LNCAP (cell line): ENCODE results near the gene RNF11.

ENCODE experiments used
- TF ChIP-seq, protein P1 (sequence below): fragments of 450-650 bp; IDR thresholded peaks from 2 replicates; pipeline ENCODE4 v1.5.1; 2017; ENCODE audit warnings: mild to moderate bottlenecking

RNF11 gene

DNA sequence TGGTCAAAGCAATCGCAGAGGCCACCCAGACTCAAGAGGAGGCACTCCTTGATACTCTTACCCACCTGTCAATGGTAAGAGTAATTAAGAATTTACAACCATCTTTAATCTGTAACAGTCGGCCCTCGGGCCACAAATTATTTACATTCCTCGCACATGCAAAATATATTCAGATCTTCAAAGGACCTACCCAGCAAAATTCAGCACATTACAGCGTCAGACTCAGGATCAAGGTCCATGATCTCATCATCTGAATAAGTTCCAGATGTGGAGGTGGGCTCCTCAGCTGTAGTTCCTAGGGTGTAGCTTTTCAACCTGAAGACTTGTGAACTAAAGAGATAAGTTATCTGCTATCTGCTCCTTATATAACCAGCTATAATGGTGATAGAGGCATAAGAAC is 17.1 kb upstream of the RNF11 start:
- TF ChIP-seq, protein P1, sequence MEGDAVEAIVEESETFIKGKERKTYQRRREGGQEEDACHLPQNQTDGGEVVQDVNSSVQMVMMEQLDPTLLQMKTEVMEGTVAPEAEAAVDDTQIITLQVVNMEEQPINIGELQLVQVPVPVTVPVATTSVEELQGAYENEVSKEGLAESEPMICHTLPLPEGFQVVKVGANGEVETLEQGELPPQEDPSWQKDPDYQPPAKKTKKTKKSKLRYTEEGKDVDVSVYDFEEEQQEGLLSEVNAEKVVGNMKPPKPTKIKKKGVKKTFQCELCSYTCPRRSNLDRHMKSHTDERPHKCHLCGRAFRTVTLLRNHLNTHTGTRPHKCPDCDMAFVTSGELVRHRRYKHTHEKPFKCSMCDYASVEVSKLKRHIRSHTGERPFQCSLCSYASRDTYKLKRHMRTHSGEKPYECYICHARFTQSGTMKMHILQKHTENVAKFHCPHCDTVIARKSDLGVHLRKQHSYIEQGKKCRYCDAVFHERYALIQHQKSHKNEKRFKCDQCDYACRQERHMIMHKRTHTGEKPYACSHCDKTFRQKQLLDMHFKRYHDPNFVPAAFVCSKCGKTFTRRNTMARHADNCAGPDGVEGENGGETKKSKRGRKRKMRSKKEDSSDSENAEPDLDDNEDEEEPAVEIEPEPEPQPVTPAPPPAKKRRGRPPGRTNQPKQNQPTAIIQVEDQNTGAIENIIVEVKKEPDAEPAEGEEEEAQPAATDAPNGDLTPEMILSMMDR: no peak

DNA sequence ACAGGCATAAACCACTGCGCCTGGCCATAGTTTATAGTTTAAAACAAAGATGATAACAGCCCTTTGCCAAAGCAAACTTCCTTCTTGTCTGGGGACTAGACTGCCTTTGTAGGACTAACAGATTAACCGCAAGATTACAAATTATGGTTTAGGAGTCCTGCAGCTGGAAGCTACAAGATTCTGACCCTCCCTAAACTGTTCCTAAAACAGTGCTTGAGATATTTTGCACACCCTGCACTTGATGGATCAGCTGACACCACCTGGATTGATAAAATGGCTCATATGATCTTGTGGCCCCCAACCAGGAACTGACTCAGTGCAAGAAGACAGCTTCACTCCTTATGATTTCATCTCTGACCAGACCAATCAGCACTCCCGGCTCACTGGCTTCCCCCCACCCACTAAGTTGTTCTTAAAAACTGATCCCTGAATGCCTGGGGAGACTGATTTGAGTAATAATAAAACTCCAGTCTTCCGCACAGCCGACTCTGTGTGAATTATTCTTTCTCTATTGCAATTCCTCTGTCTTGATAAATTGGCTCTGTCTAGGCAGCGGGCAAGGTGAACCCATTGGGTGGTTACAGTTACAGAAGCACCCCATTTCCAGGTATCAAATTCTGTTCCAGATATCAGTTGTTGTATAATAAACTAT is 13.8 kb upstream of the RNF11 start:
- TF ChIP-seq, protein P1: no peak

DNA sequence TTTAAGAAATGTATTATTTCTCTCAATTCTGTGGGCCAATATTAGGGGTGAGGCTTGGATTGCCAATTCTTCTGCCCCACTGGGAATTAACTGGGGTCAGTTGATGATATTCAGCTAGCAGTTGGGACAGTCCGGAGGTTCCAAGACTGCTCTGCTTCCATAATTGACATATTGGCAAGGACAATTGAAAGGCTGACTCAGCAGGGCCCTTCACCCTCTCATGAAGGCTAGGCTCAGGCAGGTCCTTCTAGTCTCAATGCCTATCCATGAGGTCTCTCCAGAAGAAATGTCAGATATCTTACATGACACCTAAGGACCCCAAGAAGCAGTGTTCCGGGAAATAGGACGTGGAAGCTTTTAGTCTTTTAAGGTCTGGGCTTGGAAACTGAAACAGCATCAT is 13.3 kb upstream of the RNF11 start:
- TF ChIP-seq, protein P1: no peak

DNA sequence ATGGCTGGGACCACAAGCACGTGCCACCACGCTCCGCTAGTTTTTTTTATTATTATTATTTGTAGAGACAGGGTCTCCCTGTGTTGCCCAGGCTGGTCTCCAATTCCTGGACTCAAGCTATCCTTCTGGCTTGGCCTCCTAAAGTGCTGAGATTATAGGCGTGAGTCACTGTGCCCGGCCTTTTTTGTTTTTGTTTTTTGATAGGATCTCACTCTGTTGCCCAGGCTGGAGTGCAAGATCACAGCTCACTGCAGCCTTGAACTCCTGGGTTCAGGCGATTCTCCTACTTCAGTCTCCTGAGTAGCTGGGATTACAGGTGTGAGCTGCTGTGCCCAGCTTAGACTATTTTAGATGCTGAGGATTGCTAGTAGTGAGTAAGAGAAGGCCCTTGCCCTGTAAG is 11.8 kb upstream of the RNF11 start:
- TF ChIP-seq, protein P1: no peak

DNA sequence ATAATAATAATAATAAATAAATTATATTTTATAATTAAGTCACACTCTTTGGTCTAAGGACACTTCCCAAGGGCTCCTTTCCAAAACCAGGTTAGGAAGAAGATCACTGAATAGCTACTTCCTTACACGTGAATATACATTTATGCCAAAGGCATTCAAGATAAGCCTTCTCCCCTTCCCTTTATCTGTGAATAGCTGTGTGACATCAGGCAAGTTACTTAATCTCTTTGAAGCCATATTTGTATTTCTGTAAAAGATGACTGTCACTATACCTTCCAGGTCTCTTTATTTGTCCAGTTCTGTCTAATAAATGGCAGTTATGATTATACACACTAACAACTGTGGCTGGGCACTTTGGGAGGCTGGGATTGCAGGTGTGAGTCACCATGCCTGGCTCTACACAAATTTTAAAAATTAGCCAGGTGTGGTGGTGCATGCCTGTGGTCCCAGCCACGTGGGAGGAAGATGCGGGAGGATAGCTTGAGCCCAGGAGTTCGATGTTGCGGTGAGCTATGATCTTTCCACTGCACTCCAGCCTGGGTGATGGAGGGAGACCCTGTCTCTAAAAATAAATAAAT is 5.5 kb upstream of the RNF11 start:
- TF ChIP-seq, protein P1: no peak

DNA sequence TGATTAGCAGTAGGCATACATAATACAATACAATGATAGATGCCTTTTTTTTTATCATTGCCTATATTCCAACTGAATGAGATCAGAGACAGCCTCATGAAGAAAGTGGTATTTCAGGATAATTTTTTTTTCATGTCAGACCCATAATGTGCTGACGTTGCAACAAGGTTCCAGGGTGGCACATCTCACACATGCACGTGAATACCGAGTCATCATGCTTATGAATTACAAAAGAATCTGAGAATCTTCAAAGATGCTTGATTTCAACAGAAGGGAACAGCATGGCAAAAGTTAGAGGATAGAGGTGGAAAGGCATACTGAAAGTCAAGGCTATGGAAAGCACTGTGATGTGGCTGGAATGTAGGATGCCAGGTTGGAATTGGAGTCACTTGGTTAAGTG is 5.0 kb upstream of the RNF11 start:
- TF ChIP-seq, protein P1: no peak

DNA sequence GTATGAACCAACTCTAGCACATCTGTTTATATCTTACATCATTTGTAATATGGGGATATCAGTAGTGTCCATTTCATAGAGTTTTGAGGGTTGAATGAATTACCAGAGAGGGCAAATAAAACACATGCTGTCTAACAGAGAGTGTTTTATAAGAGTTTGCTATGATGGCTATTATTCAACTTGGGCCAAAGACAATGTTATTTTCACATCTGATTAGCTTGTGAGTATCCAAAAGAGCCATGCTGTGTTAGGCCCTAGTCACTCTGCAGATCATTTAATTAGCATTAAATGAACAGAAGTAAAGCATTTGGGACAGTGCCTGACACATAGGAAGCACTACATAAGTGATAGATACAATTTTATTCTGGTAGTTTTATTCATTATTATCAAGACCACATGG is 4.2 kb upstream of the RNF11 start:
- TF ChIP-seq, protein P1: no peak
